Activated B cell treated with CpG ODN at 0.5 μM for 24 hours (primary cell): ENCODE data around the gene CACNA2D3. TPM values are rescaled to one million over a fixed set of nuclear protein-coding genes. Genes with fewer than 3 reads are reported as not detected.

Experiments used
- ATAC-seq: fragments of 200-7000 bp; cut with Tn5 transposase; one replicate; pipeline ENCODE4 v1.10.0; 2021; ENCODE audit warnings: low read depth, mild to moderate bottlenecking, moderate library complexity
- CTCF ChIA-PET: fragments of 350-600 bp; sonication (Branson Sonifier 250); formaldehyde crosslinking; loops from one replicate; lab custom pipeline; 2021; ENCODE audit warnings: antibody characterized with exemption; lab: Charles Lee
- POLR2A ChIA-PET: fragments of 350-600 bp; sonication (Branson Sonifier 250); formaldehyde crosslinking; loops from one replicate; lab custom pipeline; 2021; ENCODE audit warnings: antibody characterized with exemption; lab: Charles Lee
- DNase-seq: peaks from one replicate; pipeline ENCODE4 v3.0.0; 2022
- H3K27ac Mint-ChIP-seq: one replicate; pipeline ENCODE4 v1.8.0; 2020; ENCODE audit warnings: mixed read lengths
- H3K27me3 Mint-ChIP-seq: one replicate; pipeline ENCODE4 v1.8.0; 2021; ENCODE audit warnings: mixed read lengths
- H3K36me3 Mint-ChIP-seq: one replicate; pipeline ENCODE4 v1.8.0; 2021; ENCODE audit warnings: low read depth, mixed read lengths
- H3K4me1 Mint-ChIP-seq: one replicate; pipeline ENCODE4 v1.8.0; 2021; ENCODE audit warnings: mixed read lengths
- H3K4me3 Mint-ChIP-seq: one replicate; pipeline ENCODE4 v1.8.0; 2020; ENCODE audit warnings: mild to moderate bottlenecking, mixed read lengths
- H3K9me3 Mint-ChIP-seq: one replicate; pipeline ENCODE4 v1.8.0; 2020; ENCODE audit warnings: mixed read lengths
- intact Hi-C: fragments of 100-400 bp; cut with micrococcal nuclease; formaldehyde crosslinking; loops from one replicate; pipeline ENCODE4 v1.15.1; 2024
- total RNA-seq: library from RNA; stranded (reverse); gene quantifications from 2 replicates; pipeline ENCODE4 v1.2.3, GENCODE V29; 2022
- TF ChIP-seq, protein P1 (sequence below): fragments of 200-600 bp; IDR thresholded peaks from one replicate; pipeline ENCODE4 v1.8.0; 2022; ENCODE audit warnings: antibody characterized with exemption, mild to moderate bottlenecking

The CACNA2D3 gene
- total RNA-seq, 1 donor from 2014 or later: not detected

DNA sequence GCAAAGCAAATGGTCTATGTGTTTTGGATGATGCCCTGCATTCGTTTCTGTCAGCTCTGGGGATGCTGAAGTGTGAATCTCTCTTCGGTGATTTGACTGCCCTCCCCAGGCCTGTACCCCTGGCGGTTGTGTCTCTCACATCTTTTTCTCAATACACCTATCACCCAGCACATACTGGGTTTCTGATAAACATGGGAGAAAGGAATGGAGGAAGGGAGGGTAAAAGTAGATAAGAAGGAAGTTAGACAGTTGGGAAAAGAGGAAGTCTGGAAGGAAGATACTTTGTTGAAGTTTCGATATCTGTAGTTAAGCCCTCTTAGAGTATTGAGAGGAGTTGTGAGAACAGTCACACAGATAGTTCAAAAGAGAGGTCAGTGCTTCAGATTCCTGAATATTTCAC, 841.3 kb downstream of the CACNA2D3 start:
- CTCF ChIA-PET: no interaction called here
- POLR2A ChIA-PET: no interaction called here
- ATAC-seq (no peak), DNase-seq (no peak)
- H3K27me3 Mint-ChIP-seq: no peaks in the 10 kb centered on the region
- intact Hi-C loops: no loop called here
- no peaks in the 10 kb centered on the region for H3K4me1 Mint-ChIP-seq
- no peaks in the 10 kb centered on the region for H3K9me3 Mint-ChIP-seq
- no peak overlapping the region for H3K27ac Mint-ChIP-seq
- H3K36me3 Mint-ChIP-seq: no peaks in the 10 kb centered on the region
- TF ChIP-seq, protein P1, sequence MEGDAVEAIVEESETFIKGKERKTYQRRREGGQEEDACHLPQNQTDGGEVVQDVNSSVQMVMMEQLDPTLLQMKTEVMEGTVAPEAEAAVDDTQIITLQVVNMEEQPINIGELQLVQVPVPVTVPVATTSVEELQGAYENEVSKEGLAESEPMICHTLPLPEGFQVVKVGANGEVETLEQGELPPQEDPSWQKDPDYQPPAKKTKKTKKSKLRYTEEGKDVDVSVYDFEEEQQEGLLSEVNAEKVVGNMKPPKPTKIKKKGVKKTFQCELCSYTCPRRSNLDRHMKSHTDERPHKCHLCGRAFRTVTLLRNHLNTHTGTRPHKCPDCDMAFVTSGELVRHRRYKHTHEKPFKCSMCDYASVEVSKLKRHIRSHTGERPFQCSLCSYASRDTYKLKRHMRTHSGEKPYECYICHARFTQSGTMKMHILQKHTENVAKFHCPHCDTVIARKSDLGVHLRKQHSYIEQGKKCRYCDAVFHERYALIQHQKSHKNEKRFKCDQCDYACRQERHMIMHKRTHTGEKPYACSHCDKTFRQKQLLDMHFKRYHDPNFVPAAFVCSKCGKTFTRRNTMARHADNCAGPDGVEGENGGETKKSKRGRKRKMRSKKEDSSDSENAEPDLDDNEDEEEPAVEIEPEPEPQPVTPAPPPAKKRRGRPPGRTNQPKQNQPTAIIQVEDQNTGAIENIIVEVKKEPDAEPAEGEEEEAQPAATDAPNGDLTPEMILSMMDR: no peak
- no peak overlapping the region for H3K4me3 Mint-ChIP-seq

DNA sequence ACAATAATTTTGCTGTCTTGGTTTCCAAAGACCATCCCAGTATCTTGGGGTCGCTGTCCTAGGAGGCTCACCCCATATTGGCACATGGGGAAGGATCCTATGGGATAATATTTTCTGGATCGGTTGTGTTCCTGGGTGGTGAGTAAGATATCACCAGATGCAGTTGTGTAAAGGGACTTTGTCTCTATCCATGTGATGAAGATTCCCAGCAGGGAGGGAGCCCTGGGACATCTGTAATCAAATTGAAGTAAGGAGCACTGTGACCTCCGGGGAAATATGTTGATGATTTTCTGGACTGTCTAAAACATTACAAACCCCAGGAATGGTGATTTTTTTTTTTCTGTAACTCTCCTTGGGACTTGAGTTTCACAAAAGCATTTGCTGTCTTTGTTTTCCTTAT, 841.7 kb downstream of the CACNA2D3 start:
- TF ChIP-seq, protein P1: no peak
- no peaks in the 10 kb centered on the region for H3K36me3 Mint-ChIP-seq
- H3K4me3 Mint-ChIP-seq: no peak overlapping the region
- H3K4me1 Mint-ChIP-seq: no peaks in the 10 kb centered on the region
- no peak overlapping the region for H3K27ac Mint-ChIP-seq
- H3K27me3 Mint-ChIP-seq: no peaks in the 10 kb centered on the region
- ChIA-PET POLR2A (no interaction called here), CTCF (no interaction called here)
- H3K9me3 Mint-ChIP-seq: no peaks in the 10 kb centered on the region
- intact Hi-C loops: no loop called here
- ATAC-seq (no peak), DNase-seq (no peak)

DNA sequence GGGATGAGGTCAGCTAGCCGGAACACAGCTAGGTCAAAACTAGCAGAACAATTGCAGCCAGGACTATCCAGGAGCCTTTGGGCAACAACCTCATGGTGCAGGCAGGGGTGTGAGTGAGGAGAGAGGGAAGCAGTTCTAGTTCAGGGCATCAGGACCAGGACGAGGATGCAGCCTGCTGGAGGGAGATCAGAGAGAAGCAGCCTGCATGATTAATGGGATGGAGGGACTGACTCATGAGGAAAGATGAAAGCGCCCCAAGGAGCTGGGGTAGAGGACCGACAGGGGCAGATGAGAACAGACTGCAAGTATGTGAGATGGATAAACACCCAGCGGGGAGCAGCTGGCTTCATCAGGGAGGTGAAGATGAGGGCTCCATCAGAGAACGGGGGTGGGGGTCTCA, 843.4 kb downstream of the CACNA2D3 start:
- intact Hi-C loops: no loop called here
- H3K9me3 Mint-ChIP-seq: no peaks in the 10 kb centered on the region
- H3K27me3 Mint-ChIP-seq: no peaks in the 10 kb centered on the region
- DNase-seq: no peak
- no peaks in the 10 kb centered on the region for H3K4me1 Mint-ChIP-seq
- TF ChIP-seq, protein P1: no peak
- no peak for ATAC-seq
- POLR2A ChIA-PET: no interaction called here
- H3K36me3 Mint-ChIP-seq: no peaks in the 10 kb centered on the region
- CTCF ChIA-PET: no interaction called here
- no peak overlapping the region for H3K27ac Mint-ChIP-seq
- H3K4me3 Mint-ChIP-seq: no peak overlapping the region

DNA sequence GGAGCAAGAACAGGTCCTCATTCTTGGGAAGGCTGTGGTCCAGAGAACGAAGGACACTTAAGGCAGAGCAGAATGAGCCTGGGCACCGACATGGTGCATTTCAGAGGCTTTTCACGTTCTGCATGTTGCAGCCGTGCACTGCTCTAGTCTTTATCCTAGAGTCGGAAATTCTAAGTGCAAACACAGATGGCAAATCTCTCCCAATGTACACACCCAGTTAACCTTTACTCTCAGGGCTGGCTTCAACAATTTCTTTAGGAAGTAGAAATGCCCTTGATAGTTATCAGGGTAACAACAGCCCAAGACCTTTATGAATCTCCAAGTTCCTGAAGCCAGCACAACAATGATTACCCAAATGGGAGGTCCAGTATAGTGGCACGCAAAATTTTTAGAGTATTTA, 844.6 kb downstream of the CACNA2D3 start:
- intact Hi-C loops: no loop called here
- TF ChIP-seq, protein P1: no peak
- Mint-ChIP-seq H3K27me3 (no peaks in the 10 kb centered on the region), H3K36me3 (no peaks in the 10 kb centered on the region), H3K4me1 (no peaks in the 10 kb centered on the region), H3K9me3 (no peaks in the 10 kb centered on the region), H3K4me3 (no peak overlapping the region), H3K27ac (no peak overlapping the region)
- POLR2A ChIA-PET: no interaction called here
- no peak for ATAC-seq
- CTCF ChIA-PET: no interaction called here
- DNase-seq: no peak

DNA sequence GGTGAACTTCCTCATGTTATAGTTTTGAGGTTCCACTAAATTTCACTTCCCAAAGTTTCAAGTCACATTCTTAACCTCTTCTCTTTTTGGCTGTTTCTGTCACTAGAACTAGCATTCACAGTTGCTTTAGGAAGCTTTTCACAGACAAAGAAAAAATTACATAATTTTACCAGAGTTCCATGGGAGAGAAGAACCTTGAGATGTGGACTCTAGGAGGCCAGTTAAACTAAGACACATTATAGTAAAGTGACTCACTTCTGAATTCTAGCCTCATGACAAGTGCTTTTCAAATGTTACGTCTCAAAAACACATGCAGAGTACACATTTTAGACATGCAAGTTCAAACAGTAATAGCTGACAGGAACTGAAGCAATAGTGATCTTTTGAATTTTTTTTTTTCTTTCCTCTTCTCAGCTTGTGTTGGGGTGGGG, 845.4 kb downstream of the CACNA2D3 start:
- ATAC-seq (no peak), DNase-seq (no peak)
- TF ChIP-seq, protein P1: no peak
- Mint-ChIP-seq H3K36me3 (no peaks in the 10 kb centered on the region), H3K4me3 (no peak overlapping the region), H3K4me1 (no peaks in the 10 kb centered on the region), H3K27ac (no peak overlapping the region), H3K27me3 (no peaks in the 10 kb centered on the region), H3K9me3 (no peaks in the 10 kb centered on the region)
- intact Hi-C loops: no loop called here
- ChIA-PET CTCF (no interaction called here), POLR2A (no interaction called here)
